ENCODE results near the gene CACNA1G.

Gene CACNA1G

GRCh38 chr17:50570032-50570431 lies 9.5 kb downstream of the CACNA1G start:
- FAIRE-seq = no peak

- no peak for FAIRE-seq
These were observed 10.0 kb downstream of the CACNA1G start for GRCh38 chr17:50570528-50570927.

GRCh38 chr17:50571681-50572080 lies 11.2 kb downstream of the CACNA1G start:
- FAIRE-seq = no peak

DNA sequence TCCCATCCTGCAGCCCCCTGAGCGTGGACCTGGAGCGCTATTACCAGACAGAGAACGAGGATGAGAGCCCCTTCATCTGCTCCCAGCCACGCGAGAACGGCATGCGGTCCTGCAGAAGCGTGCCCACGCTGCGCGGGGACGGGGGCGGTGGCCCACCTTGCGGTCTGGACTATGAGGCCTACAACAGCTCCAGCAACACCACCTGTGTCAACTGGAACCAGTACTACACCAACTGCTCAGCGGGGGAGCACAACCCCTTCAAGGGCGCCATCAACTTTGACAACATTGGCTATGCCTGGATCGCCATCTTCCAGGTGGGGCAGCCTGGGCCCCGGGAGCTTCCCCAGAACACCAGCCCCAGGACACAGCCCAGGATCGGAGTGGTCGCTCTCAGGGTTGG lies 12.0 kb downstream of the CACNA1G start:
- FAIRE-seq = no peak

DNA sequence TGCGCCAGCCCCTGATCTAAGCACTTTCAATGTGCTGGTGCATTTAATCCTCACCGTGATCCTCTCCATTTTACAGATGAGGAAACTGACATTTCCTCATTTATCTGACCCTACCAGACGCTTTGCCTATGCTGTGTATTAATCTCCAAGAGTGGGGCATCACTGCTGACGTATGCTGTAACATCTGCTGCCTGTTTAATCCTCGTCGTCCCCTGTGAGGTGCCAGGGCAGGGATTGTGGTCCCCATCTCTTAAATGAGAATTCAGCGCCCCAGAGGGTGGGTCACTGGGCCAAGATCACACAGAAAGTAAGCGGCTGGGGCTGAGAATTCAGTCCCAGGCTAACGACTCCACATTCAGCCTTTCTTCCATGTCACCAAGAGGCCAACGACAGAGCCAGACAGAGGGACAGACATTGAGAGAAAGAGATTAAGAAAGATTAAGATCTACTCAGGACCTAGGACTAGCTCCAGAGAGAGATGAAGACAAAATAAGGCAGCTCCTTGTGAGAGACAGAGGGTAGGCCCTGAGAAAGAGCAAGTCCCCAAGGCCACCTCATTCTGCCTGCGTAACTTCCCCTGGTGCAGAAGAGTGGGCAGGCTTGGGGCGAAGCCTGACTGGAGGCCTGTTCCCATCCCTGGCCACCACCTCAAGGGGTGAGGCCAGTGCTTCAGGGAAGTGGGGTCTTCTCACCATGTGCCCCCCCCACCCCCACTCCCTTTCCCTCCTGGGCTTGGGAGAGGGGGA lies 13.5 kb downstream of the CACNA1G start:
- FAIRE-seq = no peak

DNA sequence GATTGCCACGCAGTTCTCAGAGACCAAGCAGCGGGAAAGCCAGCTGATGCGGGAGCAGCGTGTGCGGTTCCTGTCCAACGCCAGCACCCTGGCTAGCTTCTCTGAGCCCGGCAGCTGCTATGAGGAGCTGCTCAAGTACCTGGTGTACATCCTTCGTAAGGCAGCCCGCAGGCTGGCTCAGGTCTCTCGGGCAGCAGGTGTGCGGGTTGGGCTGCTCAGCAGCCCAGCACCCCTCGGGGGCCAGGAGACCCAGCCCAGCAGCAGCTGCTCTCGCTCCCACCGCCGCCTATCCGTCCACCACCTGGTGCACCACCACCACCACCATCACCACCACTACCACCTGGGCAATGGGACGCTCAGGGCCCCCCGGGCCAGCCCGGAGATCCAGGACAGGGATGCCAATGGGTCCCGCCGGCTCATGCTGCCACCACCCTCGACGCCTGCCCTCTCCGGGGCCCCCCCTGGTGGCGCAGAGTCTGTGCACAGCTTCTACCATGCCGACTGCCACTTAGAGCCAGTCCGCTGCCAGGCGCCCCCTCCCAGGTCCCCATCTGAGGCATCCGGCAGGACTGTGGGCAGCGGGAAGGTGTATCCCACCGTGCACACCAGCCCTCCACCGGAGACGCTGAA lies 15.2 kb downstream of the CACNA1G start:
- no peak for FAIRE-seq

DNA sequence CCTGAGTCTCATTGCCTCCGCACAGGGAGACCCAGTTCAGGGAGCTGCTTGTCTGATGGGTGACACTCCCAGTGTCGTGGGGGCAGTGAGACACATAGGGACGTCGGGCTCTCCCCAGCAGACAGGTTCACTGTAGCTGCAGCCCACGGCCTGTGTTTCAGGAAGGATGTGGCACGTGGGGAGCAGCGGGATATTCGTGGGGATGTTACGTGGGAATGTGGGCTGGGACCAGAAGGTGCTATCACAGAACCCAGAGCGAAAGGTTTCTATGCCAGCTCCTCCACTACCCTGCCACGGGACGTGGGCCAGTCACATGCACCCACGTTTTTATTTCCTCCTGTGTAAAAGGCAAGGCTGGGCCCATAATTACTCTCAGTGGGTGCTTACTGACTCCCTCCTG lies 16.3 kb downstream of the CACNA1G start:
- FAIRE-seq = no peak

DNA sequence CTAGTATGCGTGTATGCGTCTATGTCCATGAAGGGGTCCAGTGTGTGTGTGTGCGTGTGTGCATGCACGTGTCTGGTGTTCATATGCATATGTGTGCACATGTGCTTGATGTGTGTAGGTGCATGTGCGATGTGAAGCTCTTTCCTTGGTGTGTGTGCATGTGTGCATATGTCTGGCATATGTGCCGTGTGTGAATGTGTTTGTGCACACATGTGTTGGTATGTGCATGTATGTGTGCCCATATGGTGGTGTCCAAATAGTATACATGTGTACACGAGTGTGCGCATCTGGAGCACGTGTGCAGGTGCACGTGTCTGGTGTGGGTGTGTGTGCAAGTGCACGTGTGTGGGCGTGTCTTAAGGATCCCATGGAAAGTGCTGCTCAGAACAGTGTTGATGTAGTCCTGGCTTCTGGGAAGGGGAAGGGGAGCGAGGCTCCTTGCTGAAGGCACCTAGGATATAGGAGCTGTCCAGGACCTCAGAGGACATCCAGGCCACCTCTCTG lies 17.0 kb downstream of the CACNA1G start:
- no peak for FAIRE-seq

- FAIRE-seq = no peak
These were observed 17.7 kb downstream of the CACNA1G start for GRCh38 chr17:50578173-50578572.

DNA sequence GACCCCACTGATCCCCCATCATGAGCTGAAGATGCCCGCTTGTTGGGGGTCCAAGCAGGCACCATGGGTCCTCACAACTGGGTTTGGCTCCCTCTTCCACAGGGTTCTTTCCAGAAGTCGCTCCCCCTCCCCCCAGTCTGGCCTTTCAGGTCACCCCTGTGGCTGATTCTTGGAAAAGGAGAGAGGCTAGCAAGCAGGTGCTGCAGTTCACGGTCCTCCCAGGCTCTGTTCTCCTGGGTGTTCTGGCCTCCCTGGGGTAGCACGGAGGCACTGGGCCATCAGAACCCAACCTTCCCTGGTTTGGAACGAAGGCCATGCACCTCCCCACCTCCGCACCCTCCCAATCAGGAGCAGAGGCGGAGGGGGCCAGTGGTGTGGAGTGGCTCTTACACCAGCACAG lies 18.9 kb downstream of the CACNA1G start:
- FAIRE-seq = no peak

DNA sequence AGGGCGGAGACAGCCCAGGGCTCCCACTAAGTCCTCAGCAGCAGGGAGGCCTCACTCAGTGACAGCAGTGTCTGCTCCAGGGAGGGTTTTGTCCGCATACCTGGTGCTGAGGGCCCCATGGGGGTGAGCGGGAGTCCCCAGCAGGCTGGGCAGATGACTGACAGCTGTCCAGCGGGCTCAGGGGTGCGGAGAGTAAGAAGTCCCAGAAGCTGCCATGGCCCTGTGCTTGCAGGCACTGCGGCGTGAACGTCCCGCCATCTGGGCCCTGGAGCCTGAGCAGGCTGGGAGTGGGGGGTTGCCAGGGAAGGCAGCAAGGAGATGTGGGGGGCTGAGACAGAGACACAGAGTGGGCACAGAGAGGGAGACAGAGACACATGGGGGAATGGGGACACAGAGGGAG lies 20.1 kb downstream of the CACNA1G start:
- FAIRE-seq = no peak

DNA sequence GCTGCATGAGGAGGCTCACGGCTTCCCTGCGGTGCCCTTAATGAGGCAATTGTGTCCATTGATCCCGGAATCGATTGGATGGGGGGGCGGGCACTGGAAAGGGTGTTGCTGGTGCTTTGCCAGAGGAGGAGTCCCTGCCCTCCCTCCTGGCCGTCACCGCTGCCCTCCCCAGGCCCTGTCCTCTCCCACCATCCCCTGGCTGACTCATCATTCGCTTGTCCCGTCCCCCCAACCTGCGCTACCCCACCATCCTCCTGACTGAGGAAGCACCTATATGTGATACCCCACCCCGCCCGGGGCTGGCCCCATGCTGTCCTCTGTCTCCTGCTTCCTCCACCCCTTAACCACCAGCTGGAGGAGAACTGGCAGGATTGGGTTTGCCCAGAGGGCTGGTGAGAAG lies 20.8 kb downstream of the CACNA1G start:
- no peak for FAIRE-seq

- no peak for FAIRE-seq
These were observed 22.2 kb downstream of the CACNA1G start for GRCh38 chr17:50582741-50583140.

DNA sequence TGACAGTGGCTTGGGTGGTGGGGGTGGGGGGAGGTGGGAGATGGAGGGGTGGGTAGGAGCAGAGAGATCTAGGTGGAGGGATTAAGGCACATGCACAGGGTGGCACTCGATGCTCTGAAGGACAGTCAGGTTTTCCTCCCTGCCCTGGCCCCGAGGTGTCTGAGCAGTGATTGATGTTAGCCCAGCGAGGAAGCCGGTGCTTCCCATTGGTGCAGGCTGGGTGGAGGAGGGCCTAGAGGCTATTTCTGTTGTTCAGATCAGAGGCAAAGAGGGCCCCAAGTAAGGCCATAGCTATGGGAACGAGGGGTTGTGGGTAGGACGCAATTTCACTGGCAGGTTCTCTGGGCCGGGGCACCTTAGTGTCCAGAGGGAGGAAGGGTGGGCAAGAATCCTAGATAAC lies 23.1 kb downstream of the CACNA1G start:
- FAIRE-seq = no peak

- no peak for FAIRE-seq
These were observed 23.6 kb downstream of the CACNA1G start for GRCh38 chr17:50584116-50584515.

DNA sequence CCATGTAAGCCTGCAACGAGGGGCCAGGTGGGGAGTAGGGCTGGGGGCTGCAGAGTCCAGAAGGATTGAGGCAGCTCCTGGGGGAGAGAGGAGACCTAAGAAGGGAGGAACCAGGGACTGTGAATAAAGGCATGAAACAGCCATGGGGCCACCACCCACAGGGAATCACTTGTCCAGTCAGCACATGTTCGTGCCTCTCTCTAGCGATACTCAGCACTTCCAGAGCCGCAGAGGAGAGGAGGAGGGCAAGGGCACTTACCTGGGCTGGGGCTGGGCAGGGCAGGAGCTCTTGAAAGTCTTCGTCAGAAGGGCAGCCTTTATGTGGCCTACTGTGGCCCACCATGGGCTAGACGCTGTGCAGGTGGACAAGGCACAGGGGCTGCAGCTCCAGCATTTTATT lies 24.2 kb downstream of the CACNA1G start:
- FAIRE-seq = no peak

DNA sequence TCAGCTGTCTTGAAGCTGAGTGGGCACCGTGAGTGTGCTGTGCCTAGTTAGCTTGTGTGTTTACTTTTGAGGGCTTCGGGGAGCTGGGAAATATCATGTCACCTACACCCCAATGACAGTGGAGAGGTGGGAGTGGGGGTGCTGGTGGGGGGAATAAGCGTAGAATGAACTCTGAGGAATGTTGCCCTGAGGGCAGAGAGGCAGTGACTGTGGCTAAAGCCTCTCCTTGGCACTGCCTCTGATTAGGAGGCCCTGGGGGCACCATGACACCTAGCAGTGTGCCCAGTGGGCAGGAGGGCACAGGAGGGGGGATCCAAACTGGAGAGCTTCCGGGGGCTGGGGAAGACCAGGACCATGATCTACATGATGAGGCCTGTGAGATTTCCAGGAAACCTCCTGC lies 24.8 kb downstream of the CACNA1G start:
- no peak for FAIRE-seq

- FAIRE-seq = no peak
These were observed 25.4 kb downstream of the CACNA1G start for GRCh38 chr17:50585891-50586290.

- FAIRE-seq = no peak
These were observed 26.1 kb downstream of the CACNA1G start for GRCh38 chr17:50586421-50587247.

GRCh38 chr17:50587571-50587970 lies 27.1 kb downstream of the CACNA1G start:
- FAIRE-seq = no peak

DNA sequence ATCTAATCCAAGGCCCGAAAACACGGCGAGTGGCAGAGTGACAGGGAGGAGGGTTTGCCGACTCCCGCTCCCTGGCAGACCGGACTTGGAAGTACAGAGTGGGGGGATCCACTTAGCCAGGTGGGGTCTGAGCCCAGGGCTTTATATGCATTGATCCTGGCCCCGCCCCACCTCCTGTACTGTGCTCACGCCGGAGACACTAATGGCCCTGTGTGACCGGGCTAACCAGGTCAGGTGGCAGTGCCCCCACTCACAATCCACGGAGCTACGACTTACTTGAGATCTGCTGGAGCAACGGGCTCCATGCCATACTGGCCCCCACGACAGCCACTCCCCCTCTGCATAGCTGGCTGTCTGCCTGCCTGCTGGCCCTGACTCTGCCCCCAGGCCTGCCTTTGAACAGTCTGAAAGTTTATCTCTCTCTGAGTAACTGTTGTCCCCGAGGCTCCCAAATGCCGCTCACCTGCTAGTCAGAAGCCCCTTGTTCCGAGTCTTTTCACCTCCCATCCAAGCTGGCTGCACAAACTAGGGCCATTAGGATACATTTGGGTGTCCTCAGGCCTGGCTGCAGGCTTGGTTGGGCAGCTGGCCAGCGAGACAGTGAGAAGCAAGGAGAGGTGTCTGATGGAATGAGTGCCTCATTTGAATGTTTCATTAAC lies 28.0 kb downstream of the CACNA1G start:
- FAIRE-seq = no peak

DNA sequence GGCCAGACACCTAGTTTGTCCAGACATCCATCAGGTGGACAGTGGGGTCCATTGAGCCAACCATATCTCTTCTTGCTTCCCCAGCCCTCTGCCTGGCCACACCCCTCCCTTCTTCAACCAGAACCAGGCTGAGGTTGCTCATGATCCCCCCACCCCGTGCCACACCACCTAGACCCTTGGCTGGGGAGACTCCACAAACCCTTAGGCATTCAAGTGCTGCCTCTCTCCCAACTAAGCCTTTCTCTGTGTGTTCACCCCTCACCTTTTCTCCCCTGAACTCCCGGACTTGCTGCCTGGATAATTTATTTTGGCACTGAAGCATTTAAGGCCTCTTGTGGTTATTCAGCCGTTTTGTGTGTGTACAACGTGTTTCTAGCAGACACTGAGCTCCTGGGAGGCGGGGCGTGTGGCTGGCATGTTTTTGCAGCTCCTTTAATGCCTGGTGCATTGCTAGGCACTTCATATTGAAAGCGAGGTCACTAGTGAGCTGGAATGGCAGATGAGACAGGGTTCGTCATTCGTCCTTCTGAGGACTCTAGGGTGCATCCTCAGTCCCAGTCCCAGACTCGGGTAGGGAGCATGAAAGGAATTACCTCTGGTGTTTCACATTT lies 28.7 kb downstream of the CACNA1G start:
- no peak for FAIRE-seq
